Stimulated activated CD4-positive, alpha-beta T cell treated with anti-CD3 and anti-CD28 coated beads, Interleukin-4, amount 100 ng/mL, for 24 hours (primary cell): ENCODE measurements around the gene GPALPP1.
"Not testable (repeated sequence)": the region's sequence is repeated elsewhere in the genome, so short reads cannot be mapped to it uniquely, and the experiment has no call there.

ENCODE experiments used
- DNase-seq: peaks from one replicate; pipeline ENCODE4 v3.0.0-alpha.2; 2020

GPALPP1 gene

GRCh38 chr13:45007225-45007624 lies 17.9 kb downstream of the GPALPP1 start:
- no peak for DNase-seq

GRCh38 chr13:45007823-45008222 lies 18.5 kb downstream of the GPALPP1 start:
- DNase-seq = no peak

GRCh38 chr13:45011198-45011597 lies 21.9 kb downstream of the GPALPP1 start:
- DNase-seq = no peak

GRCh38 chr13:45015300-45015699 lies 26.0 kb downstream of the GPALPP1 start:
- no peak for DNase-seq

GRCh38 chr13:45016792-45017425 lies 27.6 kb downstream of the GPALPP1 start:
- no peak for DNase-seq

GRCh38 chr13:45019981-45020380 lies 30.6 kb downstream of the GPALPP1 start:
- not testable (repeated sequence) for DNase-seq

- DNase-seq = no peak
Observed at GRCh38 chr13:45021250-45021649, 31.9 kb downstream of the GPALPP1 start.

- DNase-seq = no peak
Observed at GRCh38 chr13:45024847-45025246, 35.5 kb downstream of the GPALPP1 start.

GRCh38 chr13:45034342-45034741 lies 45.0 kb downstream of the GPALPP1 start:
- DNase-seq = no peak

GRCh38 chr13:45036206-45036605 lies 46.9 kb downstream of the GPALPP1 start:
- DNase-seq = no peak

- no peak for DNase-seq
Observed at GRCh38 chr13:45040173-45040572, 50.8 kb downstream of the GPALPP1 start.

- no peak for DNase-seq
Observed at GRCh38 chr13:45040622-45041021, 51.3 kb downstream of the GPALPP1 start.

GRCh38 chr13:45042539-45042938 lies 53.2 kb downstream of the GPALPP1 start:
- DNase-seq = no peak

- no peak for DNase-seq
Observed at GRCh38 chr13:45046445-45046844, 57.1 kb downstream of the GPALPP1 start.

GRCh38 chr13:45047394-45048310 lies 58.3 kb downstream of the GPALPP1 start:
- peak; percentile 85 for DNase-seq

GRCh38 chr13:45048890-45049407 lies 59.6 kb downstream of the GPALPP1 start:
- no peak for DNase-seq

GRCh38 chr13:45049478-45049877 lies 60.1 kb downstream of the GPALPP1 start:
- no peak for DNase-seq

- DNase-seq = no peak
Observed at GRCh38 chr13:45051315-45051714, 62.0 kb downstream of the GPALPP1 start.

- DNase-seq = peak; percentile 79
Observed at GRCh38 chr13:45055198-45055901, 66.0 kb downstream of the GPALPP1 start.

GRCh38 chr13:45055902-45056648 lies 66.7 kb downstream of the GPALPP1 start:
- DNase-seq = peak; percentile 41

- DNase-seq = no peak
Observed at GRCh38 chr13:45060062-45060461, 70.7 kb downstream of the GPALPP1 start.

- no peak for DNase-seq
Observed at GRCh38 chr13:45063261-45063860, 74.0 kb downstream of the GPALPP1 start.
